Right renal pelvis (tissue), 4 donors: ENCODE results near the gene CLCC1. TPM values are rescaled to one million over a fixed set of nuclear protein-coding genes. Genes with fewer than 3 reads are reported as not detected.
"Not testable (repeated sequence)": the region's sequence is repeated elsewhere in the genome, so short reads cannot be mapped to it uniquely, and the experiment has no call there.

ENCODE experiments used
- DNase-seq, 4 donors: peaks; one replicate each; pipeline ENCODE4 v3.0.0-alpha.2; 2013; ENCODE audit warnings: low read depth in 4 of 4, low spot score in 3 of 4, missing footprints in 1 of 4
- polyA plus RNA-seq, 4 donors: library from polyadenylated mRNA; unstranded; fragments of 120-200 nt; gene quantifications; one replicate each; pipeline ENCODE4 v1.2.1, GENCODE V29; 2013; ENCODE audit not compliant: insufficient read length in 4 of 4

CLCC1 gene, protein sequence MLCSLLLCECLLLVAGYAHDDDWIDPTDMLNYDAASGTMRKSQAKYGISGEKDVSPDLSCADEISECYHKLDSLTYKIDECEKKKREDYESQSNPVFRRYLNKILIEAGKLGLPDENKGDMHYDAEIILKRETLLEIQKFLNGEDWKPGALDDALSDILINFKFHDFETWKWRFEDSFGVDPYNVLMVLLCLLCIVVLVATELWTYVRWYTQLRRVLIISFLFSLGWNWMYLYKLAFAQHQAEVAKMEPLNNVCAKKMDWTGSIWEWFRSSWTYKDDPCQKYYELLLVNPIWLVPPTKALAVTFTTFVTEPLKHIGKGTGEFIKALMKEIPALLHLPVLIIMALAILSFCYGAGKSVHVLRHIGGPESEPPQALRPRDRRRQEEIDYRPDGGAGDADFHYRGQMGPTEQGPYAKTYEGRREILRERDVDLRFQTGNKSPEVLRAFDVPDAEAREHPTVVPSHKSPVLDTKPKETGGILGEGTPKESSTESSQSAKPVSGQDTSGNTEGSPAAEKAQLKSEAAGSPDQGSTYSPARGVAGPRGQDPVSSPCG
- polyA plus RNA-seq: 10 to 100 TPM; 32.1 to 39.3 (median 36.3) TPM

DNA sequence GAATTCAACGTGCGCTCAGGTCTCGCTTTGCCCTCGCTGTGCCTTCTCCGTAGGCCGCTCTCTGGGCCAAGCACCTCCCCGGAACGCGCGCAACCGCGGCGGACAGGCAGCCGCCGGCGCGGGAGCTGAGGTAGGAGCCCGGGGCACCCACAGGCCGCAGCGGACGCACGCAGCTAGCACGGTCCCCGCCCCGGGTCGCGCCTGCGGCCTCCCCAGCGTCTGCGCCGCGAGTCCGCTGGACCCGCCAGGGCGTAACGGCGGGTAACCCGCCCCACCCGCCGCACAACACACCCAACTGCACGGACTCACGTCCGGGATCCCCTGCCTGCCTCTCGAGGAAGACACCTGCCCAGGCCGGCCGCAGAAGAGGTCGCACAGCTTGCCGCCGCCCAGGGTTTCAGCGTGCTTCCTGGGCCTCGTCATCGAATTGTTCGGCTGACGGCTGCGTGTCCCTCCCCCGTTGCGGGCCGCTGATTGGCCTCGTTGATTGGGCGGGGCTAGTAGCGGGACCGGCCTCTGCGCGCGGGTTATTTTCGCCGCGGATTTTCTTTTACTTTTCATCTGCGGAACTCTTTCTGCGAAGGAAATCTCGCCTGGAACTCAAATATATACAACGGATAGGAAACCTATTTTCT lies at the start of gene CLCC1:
TSS of gene CLCC1 (minus strand) at position 433 of the 635 bp plus-strand sequence. CDS start 13,047 bp downstream, outside the sequence.
- peak; percentile 78 to 82 (median 80) for DNase-seq

DNA sequence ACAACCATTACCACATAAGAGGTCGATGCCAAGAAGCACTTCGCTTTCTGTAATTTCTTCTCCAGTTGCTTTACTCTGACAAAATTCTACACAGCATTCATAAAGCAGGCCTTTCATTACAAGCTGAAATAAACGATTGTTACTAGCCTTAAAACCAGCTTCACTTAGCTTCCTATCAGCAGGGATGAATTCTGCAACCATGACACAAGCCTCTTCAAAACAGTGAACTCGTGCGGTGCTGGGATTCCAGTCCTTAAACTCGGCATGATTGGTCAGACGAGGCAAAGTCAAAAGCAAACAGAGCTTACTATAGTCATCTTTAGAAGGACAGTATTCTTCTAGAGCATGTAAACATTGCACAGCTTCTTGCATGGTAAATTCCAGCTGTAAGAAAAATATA lies 48.1 kb upstream of the CLCC1 start:
- DNase-seq: no peak

GRCh38 chr1:108996622-108997021 lies 33.3 kb upstream of the CLCC1 start:
- DNase-seq: not testable (repeated sequence)

DNA sequence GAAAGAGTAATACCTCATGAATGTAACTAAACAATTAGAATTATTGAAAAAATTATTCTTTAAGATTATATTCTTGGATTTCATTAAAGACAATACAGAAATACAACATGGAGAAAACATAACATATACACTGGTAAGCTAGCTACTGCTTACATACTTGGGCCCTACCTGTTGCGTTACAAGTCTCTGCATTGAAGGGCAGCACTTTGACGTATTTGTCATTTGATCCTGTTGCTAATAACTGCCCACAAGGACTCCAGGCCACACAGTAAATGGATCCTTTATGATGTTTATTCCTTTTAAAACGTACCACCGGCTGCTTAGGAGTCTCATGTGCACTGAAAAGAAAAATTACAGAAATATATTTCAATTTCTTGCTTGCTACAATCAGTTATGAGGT lies 19.8 kb upstream of the CLCC1 start:
- DNase-seq: no peak

GRCh38 chr1:108976658-108977057 lies 13.4 kb upstream of the CLCC1 start:
- DNase-seq: no peak

- no peak for DNase-seq
Observed at GRCh38 chr1:108972951-108973350, 9.7 kb upstream of the CLCC1 start.

- no peak for DNase-seq
Observed at GRCh38 chr1:108969346-108969745, 6.1 kb upstream of the CLCC1 start.

DNA sequence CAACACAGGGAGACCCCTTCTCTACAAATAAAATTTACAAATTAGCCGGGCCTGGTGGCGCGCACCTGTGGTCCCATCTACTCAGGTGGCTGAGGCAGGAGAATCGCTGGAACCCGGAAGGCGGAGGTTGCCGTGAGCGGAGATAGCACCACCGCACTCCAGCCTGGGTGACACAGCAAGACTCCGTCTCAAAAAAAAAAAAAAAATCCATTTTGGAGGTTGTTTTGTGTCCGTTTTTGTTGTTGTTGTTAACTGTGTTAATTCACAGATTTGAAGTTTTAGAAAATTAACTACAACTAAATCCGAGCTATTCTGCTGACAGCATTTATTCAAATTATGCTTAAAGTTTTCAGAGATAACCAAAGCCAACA lies 618 bp downstream of the CLCC1 start:
- peak in 1 of 4 donors; percentile 8 for DNase-seq

GRCh38 chr1:108961752-108962486 lies 1.4 kb downstream of the CLCC1 start:
- DNase-seq: no peak

DNA sequence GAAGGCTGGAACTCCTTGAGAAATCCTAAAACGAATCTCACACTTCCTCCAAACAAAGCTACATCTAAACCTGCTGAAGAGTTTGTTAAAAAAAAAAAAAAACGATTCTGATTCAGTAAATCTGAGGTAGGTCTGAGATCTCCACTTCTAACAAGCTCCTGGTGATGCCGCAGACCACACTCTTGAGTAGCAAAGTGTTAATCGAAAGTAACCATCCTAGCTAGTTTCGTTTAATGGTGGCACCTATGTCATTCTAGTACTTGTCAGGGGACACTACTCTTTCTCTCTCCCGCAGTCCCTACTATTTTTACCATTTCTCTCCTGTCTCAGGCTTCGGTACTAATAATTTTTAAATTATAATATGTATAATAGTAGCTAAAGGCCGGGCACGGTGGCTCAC lies 2.1 kb downstream of the CLCC1 start:
- no peak for DNase-seq

- no peak for DNase-seq
Observed at GRCh38 chr1:108960719-108961118, 2.6 kb downstream of the CLCC1 start.

DNA sequence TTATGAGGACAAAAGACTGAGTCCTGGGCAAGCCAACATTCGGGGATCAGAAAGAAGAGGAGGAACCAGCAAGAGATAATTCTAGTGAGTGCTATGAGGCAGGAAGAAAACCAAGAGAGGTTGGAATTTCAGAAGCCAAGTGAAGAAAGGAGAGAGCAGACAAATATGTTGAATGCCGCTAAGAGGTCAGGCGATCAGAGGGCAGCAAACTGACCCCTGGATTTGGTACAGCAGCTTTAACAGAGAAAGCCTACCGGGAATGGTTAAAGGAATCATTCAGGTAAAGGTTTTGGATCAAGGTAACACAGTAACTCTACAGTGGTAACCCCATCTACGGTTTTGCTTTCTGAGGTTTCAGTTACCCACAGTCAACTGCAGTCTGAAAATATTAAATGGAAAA lies 5.4 kb downstream of the CLCC1 start:
- no peak for DNase-seq

- no peak for DNase-seq
Observed at GRCh38 chr1:108955881-108956280, 7.4 kb downstream of the CLCC1 start.

DNA sequence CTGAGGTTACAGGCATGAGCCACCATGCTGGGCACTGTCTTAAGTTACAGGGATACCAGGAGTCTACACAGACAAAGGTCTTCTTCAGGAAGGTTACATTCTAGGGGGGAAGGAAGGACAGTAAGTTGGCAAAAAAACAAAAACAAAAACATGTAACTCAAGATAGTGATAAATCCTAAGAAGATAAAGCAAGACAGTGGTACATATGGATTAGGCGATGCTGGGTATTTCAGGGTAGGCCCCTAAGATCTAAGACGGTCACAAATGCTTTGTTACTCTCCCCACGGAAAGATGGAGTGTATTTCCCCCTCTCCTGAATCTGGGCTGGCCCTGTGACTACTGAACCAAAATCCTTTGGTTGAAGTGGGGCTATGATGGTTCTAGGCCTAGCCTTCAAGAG lies 8.2 kb downstream of the CLCC1 start:
- DNase-seq: no peak

DNA sequence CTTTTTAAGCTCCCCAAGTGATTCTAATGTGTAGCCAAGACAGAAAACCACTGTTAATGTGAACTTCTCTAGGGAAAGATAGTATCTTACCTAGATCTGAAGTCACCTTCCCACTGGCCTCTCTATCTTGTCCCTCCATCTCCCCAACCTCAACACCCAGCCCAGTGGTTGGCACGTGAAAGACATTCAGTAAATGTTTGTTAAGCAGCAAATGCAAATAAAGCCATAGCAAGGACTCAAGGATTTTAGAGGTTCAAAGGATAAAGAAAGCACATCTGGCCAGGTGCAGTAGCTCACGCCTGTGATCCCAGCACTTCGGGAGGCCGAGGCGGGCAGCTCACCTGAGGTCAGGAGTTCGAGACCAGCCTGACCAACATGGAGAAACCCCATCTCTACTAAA lies 9.8 kb downstream of the CLCC1 start:
- no peak for DNase-seq

GRCh38 chr1:108951242-108951641 lies 12.0 kb downstream of the CLCC1 start:
- no peak for DNase-seq

DNA sequence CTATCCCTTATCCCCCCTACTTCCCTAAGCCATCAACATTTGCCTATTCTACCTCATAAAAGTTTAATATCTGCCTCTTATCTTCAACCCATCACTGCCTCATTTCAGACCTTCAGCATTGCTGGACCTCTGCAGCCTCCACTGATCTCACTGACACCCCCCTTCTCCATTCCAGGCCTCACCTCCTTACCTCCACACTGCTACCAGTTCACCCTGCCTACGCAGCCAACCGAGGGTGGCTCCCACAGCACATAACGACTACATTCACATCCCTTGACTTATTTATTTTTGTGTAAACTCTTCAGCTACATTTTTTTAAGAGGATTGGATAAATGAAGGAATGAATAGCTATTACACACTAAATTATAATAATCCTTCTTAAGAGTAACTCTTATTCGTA lies 14.2 kb downstream of the CLCC1 start:
- DNase-seq: no peak

GRCh38 chr1:108947871-108948525 lies 15.3 kb downstream of the CLCC1 start:
- no peak for DNase-seq

GRCh38 chr1:108936170-108936569 lies 27.1 kb downstream of the CLCC1 start:
- DNase-seq: no peak

GRCh38 chr1:108933944-108934343 lies 29.3 kb downstream of the CLCC1 start:
- DNase-seq: no peak

DNA sequence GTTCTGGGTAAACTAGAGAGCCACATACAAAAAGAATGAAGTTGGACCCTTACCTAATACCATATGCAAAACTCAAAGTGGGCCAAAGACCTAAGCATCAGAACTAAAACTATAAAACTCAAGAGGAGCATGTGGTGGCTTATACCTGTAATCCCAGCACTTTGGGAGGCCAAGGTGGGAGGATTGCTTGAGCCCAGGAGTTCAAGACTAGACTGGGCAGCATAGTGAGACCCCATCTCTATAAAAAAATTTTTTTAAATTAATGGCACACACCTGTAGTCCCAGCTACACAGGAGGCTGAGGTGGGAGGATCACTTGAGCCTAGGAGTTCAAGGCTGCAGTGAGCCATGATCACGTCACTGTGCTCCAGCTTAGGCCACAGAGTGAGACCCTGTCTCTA lies 35.7 kb downstream of the CLCC1 start:
- not testable (repeated sequence) for DNase-seq
